B cell (primary cell): ENCODE measurements around the gene IFI44L. TPM values are rescaled to one million over a fixed set of nuclear protein-coding genes. Genes with fewer than 3 reads are reported as not detected.

ENCODE experiments used
- ATAC-seq: fragments of 200-7000 bp; cut with Tn5 transposase; one replicate; pipeline ENCODE4 v1.10.0; 2021; ENCODE audit warnings: low read depth, mild to moderate bottlenecking, moderate number of reproducible peaks, moderate library complexity
- CTCF ChIA-PET: fragments of 350-600 bp; sonication (Branson Sonifier 250); formaldehyde crosslinking; loops from one replicate; lab custom pipeline; 2021; ENCODE audit warnings: antibody characterized with exemption, inconsistent platforms; lab: Charles Lee
- POLR2A ChIA-PET: fragments of 350-600 bp; sonication (Branson Sonifier 250); formaldehyde crosslinking; loops from one replicate; lab custom pipeline; 2021; ENCODE audit warnings: antibody characterized with exemption; lab: Charles Lee
- DNase-seq: peaks from one replicate; pipeline ENCODE4 v3.0.0; 2013
- H2AFZ ChIP-seq: 2 replicates; pipeline ENCODE4 v1.6.1; 2012; ENCODE audit warnings: mild to moderate bottlenecking, low read depth, low read length; ENCODE audit not compliant: insufficient read depth, poor library complexity, severe bottlenecking
- H3K27ac ChIP-seq, 2 donors: 1 replicate in 1 of 2; 2 replicates in 1 of 2; pipeline ENCODE4 v1.5.1; 2012 to 2013; ENCODE audit warnings: low read length in 2 of 2, mild to moderate bottlenecking in 2 of 2, moderate library complexity in 1 of 2
- H3K27me3 ChIP-seq, 4 experiments: fragments of 200-600 bp in 1 of 4; sonication (generic) in 1 of 4; replicated peaks in 1 of 4; 1 replicate in 2 of 4; 2 replicates in 2 of 4; pipeline versions ENCODE4 v1.6.1 to v1.7.0; 2013 to 2016; ENCODE audit warnings: low read length in 3 of 4, mild to moderate bottlenecking in 2 of 4, mixed read lengths in 1 of 4, moderate library complexity in 1 of 4; ENCODE audit not compliant: insufficient read depth in 4 of 4, control insufficient read depth in 3 of 4; ENCODE audit errors: control extremely low read depth in 1 of 4
- H3K36me3 ChIP-seq, 2 experiments: replicated peaks in 1 of 2; 1 replicate in 1 of 2; 2 replicates in 1 of 2; pipeline versions ENCODE4 v1.6.1 to v1.7.1; 2013; ENCODE audit warnings: low read length in 1 of 2; ENCODE audit not compliant: insufficient read depth in 2 of 2, control insufficient read depth in 1 of 2; ENCODE audit errors: control extremely low read depth in 1 of 2, extremely low read depth in 1 of 2
- H3K4me1 ChIP-seq, 2 donors: fragments of 200-600 bp in 1 of 2; sonication (generic) in 1 of 2; 1 replicate in 1 of 2; 2 replicates in 1 of 2; pipeline versions ENCODE4 v1.5.1 to v1.6.1; 2013 to 2017; ENCODE audit warnings: low read length in 2 of 2; ENCODE audit not compliant: control insufficient read depth in 2 of 2, insufficient read depth in 2 of 2
- H3K4me2 ChIP-seq: replicated peaks from 2 replicates; pipeline ENCODE3; 2012; ENCODE audit warnings: mild to moderate bottlenecking, low read depth, low read length; ENCODE audit not compliant: poor library complexity, severe bottlenecking
- H3K4me3 ChIP-seq, 5 experiments: fragments of 200-600 bp in 1 of 5; sonication (generic) in 1 of 5; 1 replicate in 3 of 5; 2 replicates in 2 of 5; pipeline versions ENCODE4 v1.5.1 to v1.7.0; 2011 to 2016; ENCODE audit warnings: low read length in 4 of 5, mild to moderate bottlenecking in 4 of 5, low read depth in 2 of 5, control low read depth in 1 of 5, moderate library complexity in 1 of 5; ENCODE audit not compliant: insufficient read depth in 1 of 5; ENCODE audit errors: control extremely low read depth in 1 of 5, extremely low read depth in 1 of 5
- H3K79me2 ChIP-seq: fragments of 200-600 bp; sonication (generic); one replicate; pipeline ENCODE4 v1.6.0; 2016; ENCODE audit warnings: low read length; ENCODE audit not compliant: control insufficient read depth, insufficient read depth
- H3K9ac ChIP-seq: fragments of 200-600 bp; sonication (generic); 2 replicates; pipeline ENCODE4 v1.6.1; 2017; ENCODE audit warnings: mild to moderate bottlenecking, low read length, moderate library complexity
- H3K9me3 ChIP-seq, 3 donors: one replicate each; pipeline versions ENCODE4 v1.6.1 to v1.7.1; 2013; ENCODE audit warnings: low read length in 2 of 3; ENCODE audit not compliant: control insufficient read depth in 2 of 3, insufficient read depth in 1 of 3; ENCODE audit errors: control extremely low read depth in 1 of 3
- H4K20me1 ChIP-seq: 2 replicates; pipeline ENCODE4 v1.6.0; 2012; ENCODE audit warnings: mild to moderate bottlenecking, low read length; ENCODE audit not compliant: insufficient read depth, control insufficient read depth, poor library complexity, severe bottlenecking
- H3K27ac Mint-ChIP-seq: one replicate; pipeline ENCODE4 v1.8.0; 2021; ENCODE audit warnings: mixed read lengths
- H3K27me3 Mint-ChIP-seq: one replicate; pipeline ENCODE4 v1.8.0; 2021; ENCODE audit warnings: mixed read lengths
- H3K4me1 Mint-ChIP-seq: one replicate; pipeline ENCODE4 v1.8.0; 2021; ENCODE audit warnings: mixed read lengths
- H3K4me3 Mint-ChIP-seq: one replicate; pipeline ENCODE4 v1.8.0; 2021; ENCODE audit warnings: mixed read lengths
- H3K9me3 Mint-ChIP-seq: one replicate; pipeline ENCODE4 v1.8.0; 2022; ENCODE audit warnings: mixed read lengths; ENCODE audit not compliant: insufficient read depth
- EZH2 ChIP-seq: IDR thresholded peaks from 2 replicates; pipeline ENCODE4 v1.6.1; 2012; ENCODE audit warnings: borderline replicate concordance, low read depth, mild to moderate bottlenecking, moderate library complexity, low read length; ENCODE audit not compliant: insufficient read depth, poor library complexity, severe bottlenecking
- WGBS: methylation state at CpG from one replicate; pipeline ENCODE4 v1.1.5; 2013; ENCODE audit warnings: missing lambda C conversion rate; ENCODE audit not compliant: insufficient coverage; 5-methylcytosine and 5-hydroxymethylcytosine counted together
- intact Hi-C: fragments of 100-400 bp; cut with micrococcal nuclease; formaldehyde crosslinking; loops from one replicate; pipeline ENCODE4 v1.10.0; 2022
- polyA plus RNA-seq: library from polyadenylated mRNA; depleted of rRNA; stranded (reverse); fragments of >200 nt; gene quantifications from 2 replicates; pipeline ENCODE4 v1.2.3, GENCODE V29; 2012
- total RNA-seq, 2 donors: library from RNA; stranded (reverse); fragments of 120-200 nt in 1 of 2; gene quantifications; 1 replicate in 1 of 2; 2 replicates in 1 of 2; pipeline versions ENCODE4 v1.2.3 to v1.2.4, GENCODE V29; 2013 to 2022
- TF ChIP-seq, protein P1 (sequence below): fragments of 200-600 bp; IDR thresholded peaks from one replicate; pipeline ENCODE4 v1.8.0; 2022; ENCODE audit warnings: antibody characterized with exemption, mild to moderate bottlenecking

The IFI44L gene
- total and polyA plus RNA-seq, 2 donors (not counting 1 experiment from before 2014, with no cell fraction given) = 3.7 to 4.8 TPM

GRCh38 chr1:78624035-78624434, 3.8 kb downstream of the IFI44L start:
- H3K4me3 Mint-ChIP-seq = peak overlapping the region; percentile 5
- H3K4me3 ChIP-seq = no peak overlapping the region
- H3K9me3 Mint-ChIP-seq = no peaks in the 10 kb centered on the region
- H3K4me1 Mint-ChIP-seq = peaks cover 44% of the 10 kb centered on the region
- no peak overlapping the region for H3K27ac ChIP-seq
- peak overlapping the region; percentile 55 for H2AFZ ChIP-seq
- H3K9ac ChIP-seq = no peak overlapping the region
- H3K4me2 ChIP-seq = no peak overlapping the region
- peaks cover 0 to 3% (median 0%) of the 10 kb centered on the region in 3 donors for H3K9me3 ChIP-seq
- CTCF ChIA-PET = interaction anchor here (0.9 kb wide), 1 partner anchor 52 kb away, joined by 3 read pairs; no protein-coding TSS in a partner anchor
- POLR2A ChIA-PET = no interaction called here
- H3K4me1 ChIP-seq = peaks cover 17 to 28% of the 10 kb centered on the region in 2 donors
- no peaks in the 10 kb centered on the region for H3K36me3 ChIP-seq
- H3K27me3 Mint-ChIP-seq = no peaks in the 10 kb centered on the region
- H3K27me3 ChIP-seq = no peaks in the 10 kb centered on the region
- H4K20me1 ChIP-seq = no peaks in the 10 kb centered on the region
- TF ChIP-seq, protein P1, sequence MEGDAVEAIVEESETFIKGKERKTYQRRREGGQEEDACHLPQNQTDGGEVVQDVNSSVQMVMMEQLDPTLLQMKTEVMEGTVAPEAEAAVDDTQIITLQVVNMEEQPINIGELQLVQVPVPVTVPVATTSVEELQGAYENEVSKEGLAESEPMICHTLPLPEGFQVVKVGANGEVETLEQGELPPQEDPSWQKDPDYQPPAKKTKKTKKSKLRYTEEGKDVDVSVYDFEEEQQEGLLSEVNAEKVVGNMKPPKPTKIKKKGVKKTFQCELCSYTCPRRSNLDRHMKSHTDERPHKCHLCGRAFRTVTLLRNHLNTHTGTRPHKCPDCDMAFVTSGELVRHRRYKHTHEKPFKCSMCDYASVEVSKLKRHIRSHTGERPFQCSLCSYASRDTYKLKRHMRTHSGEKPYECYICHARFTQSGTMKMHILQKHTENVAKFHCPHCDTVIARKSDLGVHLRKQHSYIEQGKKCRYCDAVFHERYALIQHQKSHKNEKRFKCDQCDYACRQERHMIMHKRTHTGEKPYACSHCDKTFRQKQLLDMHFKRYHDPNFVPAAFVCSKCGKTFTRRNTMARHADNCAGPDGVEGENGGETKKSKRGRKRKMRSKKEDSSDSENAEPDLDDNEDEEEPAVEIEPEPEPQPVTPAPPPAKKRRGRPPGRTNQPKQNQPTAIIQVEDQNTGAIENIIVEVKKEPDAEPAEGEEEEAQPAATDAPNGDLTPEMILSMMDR = no peak
- TF ChIP-seq EZH2 = no peak
- H3K79me2 ChIP-seq = peaks cover 45% of the 10 kb centered on the region
- intact Hi-C loops = loop anchor here (2.0 kb wide), 1 partner anchor 21 kb away; no protein-coding TSS in a partner anchor
- WGBS = 95% methylated on average over 4 of the region's 7 CpGs
- DNase-seq = no peak
- H3K27ac Mint-ChIP-seq = no peak overlapping the region
- no peak for ATAC-seq

DNA sequence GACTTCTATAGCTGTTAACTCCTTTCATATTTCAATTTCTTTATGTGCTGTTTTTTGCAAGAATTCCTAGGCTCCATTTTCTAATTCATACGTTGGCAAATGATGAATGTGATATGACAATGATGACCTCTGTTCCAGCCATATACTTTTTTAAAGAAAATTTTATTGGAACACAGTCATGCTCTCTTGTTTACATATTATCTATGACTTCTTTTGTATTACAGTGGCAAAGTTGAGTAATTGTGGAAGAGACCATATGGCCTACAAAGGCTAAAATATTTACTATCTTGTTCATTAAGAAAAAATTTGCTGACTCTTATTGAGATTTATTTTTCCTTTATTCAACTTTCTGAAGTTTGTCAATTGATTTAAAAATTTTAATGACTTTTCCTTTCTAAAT, 7.1 kb downstream of the IFI44L start:
- H2AFZ ChIP-seq = no peak overlapping the region
- H3K36me3 ChIP-seq = no peaks in the 10 kb centered on the region
- WGBS = no CpG with 5 or more reads among the region's 1 CpG
- Mint-ChIP-seq H3K27ac (no peak overlapping the region), H3K4me1 (peaks cover 21% of the 10 kb centered on the region), H3K4me3 (no peak overlapping the region), H3K9me3 (no peaks in the 10 kb centered on the region), H3K27me3 (no peaks in the 10 kb centered on the region)
- no peak overlapping the region for H3K4me3 ChIP-seq
- peaks cover 39% of the 10 kb centered on the region for H3K79me2 ChIP-seq
- no peak for TF ChIP-seq EZH2
- TF ChIP-seq, protein P1 = no peak
- no peak overlapping the region for H3K9ac ChIP-seq
- no peak overlapping the region for H3K27ac ChIP-seq
- H3K9me3 ChIP-seq = peaks cover 0 to 3% (median 0%) of the 10 kb centered on the region in 3 donors
- ATAC-seq = no peak
- CTCF ChIA-PET = interaction anchor here (1.8 to 2.3 kb wide), 2 partner anchors 10 to 46 kb away, joined by 6 to 15 read pairs; no protein-coding TSS in a partner anchor
- intact Hi-C loops = no loop called here
- no peaks in the 10 kb centered on the region for H3K27me3 ChIP-seq
- POLR2A ChIA-PET = no interaction called here
- DNase-seq = no peak
- no peak overlapping the region for H3K4me2 ChIP-seq
- H4K20me1 ChIP-seq = no peaks in the 10 kb centered on the region
- peaks cover 4 to 11% of the 10 kb centered on the region in 2 donors for H3K4me1 ChIP-seq
